Activated effector memory CD4-positive, alpha-beta T cell treated with Interleukin-2 at 50 U/mL for 16 hours (primary cell): ENCODE data around the gene C1orf115.
A peak's percentile ranks its signal among the peaks of the same experiment; 100 is the strongest.
"Not testable (repeated sequence)": the region's sequence is repeated elsewhere in the genome, so short reads cannot be mapped to it uniquely, and the experiment has no call there.

Experiments used
- DNase-seq: peaks from one replicate; pipeline ENCODE4 v3.0.0-alpha.2; 2020

C1orf115 gene

GRCh38 chr1:220690140-220691052 lies at the start of gene C1orf115:
Gene C1orf115, plus strand, starts transcription at chr1:220690363. Its CDS starts 40 bp downstream, at chr1:220690403.
- DNase-seq, result peak; percentile 68

GRCh38 chr1:220642285-220642684 lies 47.9 kb upstream of the C1orf115 start:
- no peak for DNase-seq

- DNase-seq, result no peak
Observed at GRCh38 chr1:220652995-220653394, 37.2 kb upstream of the C1orf115 start.

- DNase-seq, result no peak
Observed at GRCh38 chr1:220655509-220655908, 34.7 kb upstream of the C1orf115 start.

- no peak for DNase-seq
Observed at GRCh38 chr1:220655961-220656740, 34.0 kb upstream of the C1orf115 start.

- no peak for DNase-seq
Observed at GRCh38 chr1:220666349-220666748, 23.8 kb upstream of the C1orf115 start.

GRCh38 chr1:220669005-220669404 lies 21.2 kb upstream of the C1orf115 start:
- DNase-seq, result no peak

GRCh38 chr1:220670365-220670764 lies 19.8 kb upstream of the C1orf115 start:
- DNase-seq, result no peak

GRCh38 chr1:220673921-220674320 lies 16.2 kb upstream of the C1orf115 start:
- DNase-seq, result no peak

GRCh38 chr1:220677251-220677650 lies 12.9 kb upstream of the C1orf115 start:
- no peak for DNase-seq

- no peak for DNase-seq
Observed at GRCh38 chr1:220680085-220680687, 10.0 kb upstream of the C1orf115 start.

- DNase-seq, result no peak
Observed at GRCh38 chr1:220681220-220681880, 8.8 kb upstream of the C1orf115 start.

GRCh38 chr1:220682901-220683576 lies 7.1 kb upstream of the C1orf115 start:
- no peak for DNase-seq

GRCh38 chr1:220683716-220684115 lies 6.4 kb upstream of the C1orf115 start:
- not testable (repeated sequence) for DNase-seq

- no peak for DNase-seq
Observed at GRCh38 chr1:220684890-220685289, 5.3 kb upstream of the C1orf115 start.

GRCh38 chr1:220685879-220686278 lies 4.3 kb upstream of the C1orf115 start:
- DNase-seq, result no peak

GRCh38 chr1:220687809-220688208 lies 2.4 kb upstream of the C1orf115 start:
- DNase-seq, result no peak

- no peak for DNase-seq
Observed at GRCh38 chr1:220689666-220690065, 497 bp upstream of the C1orf115 start.

GRCh38 chr1:220691053-220691684 lies 1.0 kb downstream of the C1orf115 start:
- DNase-seq, result no peak

GRCh38 chr1:220692436-220693228 lies 2.5 kb downstream of the C1orf115 start:
- no peak for DNase-seq

GRCh38 chr1:220694866-220695382 lies 4.8 kb downstream of the C1orf115 start:
- no peak for DNase-seq
